Smooth muscle cell of bladder (primary cell): ENCODE data around the gene LYPLAL1. TPM values are rescaled to one million over a fixed set of nuclear protein-coding genes. Genes with fewer than 3 reads are reported as not detected.

Experiments used
- total RNA-seq: library from RNA; depleted of rRNA; stranded (reverse); fragments of >200 nt; gene quantifications from 2 replicates; pipeline ENCODE4 v1.2.3, GENCODE V29; 2014

The LYPLAL1 gene
- total RNA-seq, result 25.6 and 38.6 TPM in 2 replicates

DNA sequence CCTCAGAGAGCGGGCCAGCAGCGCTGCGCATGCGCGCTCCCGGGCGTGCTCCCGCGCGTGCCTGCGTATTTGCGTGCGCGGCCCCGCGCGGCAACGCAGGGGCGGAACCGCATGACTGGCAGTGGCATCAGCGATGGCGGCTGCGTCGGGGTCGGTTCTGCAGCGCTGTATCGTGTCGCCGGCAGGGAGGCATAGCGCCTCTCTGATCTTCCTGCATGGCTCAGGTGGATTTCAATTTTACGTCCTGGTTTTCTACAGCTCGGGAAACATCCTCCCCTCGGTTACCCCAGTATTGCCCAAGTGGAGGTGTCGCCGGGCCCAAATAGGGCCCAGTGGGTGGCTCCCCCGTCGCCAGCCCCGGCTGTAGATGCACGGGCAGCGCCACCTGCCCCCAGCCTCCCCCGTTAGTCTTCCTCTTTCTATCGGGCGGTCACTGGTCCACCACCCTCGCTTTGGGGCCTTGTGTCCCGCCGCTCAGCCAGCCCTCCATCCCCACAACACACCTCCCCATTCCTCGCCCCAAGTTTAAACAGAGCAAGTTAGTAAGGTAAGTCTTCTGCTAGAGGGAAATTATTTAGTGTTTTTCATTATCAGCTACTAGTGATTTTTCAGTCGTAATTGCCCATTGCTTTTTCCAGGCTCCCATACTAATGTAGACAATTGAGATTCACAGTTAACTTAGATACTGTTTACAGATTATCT is at the start of gene LYPLAL1:
TSS of gene LYPLAL1 (plus strand) at position 121 of the 702 bp plus-strand sequence. CDS start at position 134, 13 bp downstream.

